Measurements from ENCODE around the gene ARHGEF28.

ARHGEF28 gene

GRCh38 chr5:73625372-73625943 is 538 bp upstream of the ARHGEF28 start:
- Histone ChIP-seq H3K27me3 (ENCODE audit: insufficient read depth, low read length, poor library complexity) (no peaks in the 10 kb centered on the region), H3K27ac (ENCODE audit: low read length) (no peak overlapping the region), H3K4me1 (ENCODE audit: insufficient read depth, low read length) (no peaks in the 10 kb centered on the region), H3K36me3 (ENCODE audit: insufficient read depth, low read length) (no peaks in the 10 kb centered on the region), H3K79me2 (ENCODE audit: insufficient read depth, low read length) (no peaks in the 10 kb centered on the region), H3K4me2 (ENCODE audit: insufficient read depth, low read length) (no peak overlapping the region), H3K9ac (ENCODE audit: low read depth, low read length) (no peak overlapping the region), H3K4me3 (ENCODE audit: low read depth in 1 of 2, low read length in 2 of 2) (no peak overlapping the region), H4K20me1 (ENCODE audit: insufficient read depth, low read length) (no peaks in the 10 kb centered on the region), H3K9me3 (ENCODE audit: insufficient read depth, low read length, severe bottlenecking) (no peaks in the 10 kb centered on the region), H2AFZ (ENCODE audit: low read depth, low read length) (no peak overlapping the region)
- TF ChIP-seq EZH2 (IDR thresholded peaks at IDR 0.05; ENCODE audit: borderline replicate concordance, low read depth, low read length, severe bottlenecking) (no peak), CTCF (IDR thresholded peaks at IDR 0.05; ENCODE audit: borderline replicate concordance, extremely low read depth, low read length, poor library complexity, severe bottlenecking) (no peak)
- DNase-seq, result no peak
- ATAC-seq (ENCODE audit: insufficient read depth, low read depth), result no peak

GRCh38 chr5:73626814-73627313 is 868 bp downstream of the ARHGEF28 start:
- Histone ChIP-seq H3K9ac (ENCODE audit: low read depth, low read length) (no peak overlapping the region), H3K4me3 (ENCODE audit: low read depth in 1 of 2, low read length in 2 of 2) (no peak overlapping the region), H3K27me3 (ENCODE audit: insufficient read depth, low read length, poor library complexity) (no peaks in the 10 kb centered on the region), H4K20me1 (ENCODE audit: insufficient read depth, low read length) (no peaks in the 10 kb centered on the region), H3K9me3 (ENCODE audit: insufficient read depth, low read length, severe bottlenecking) (no peaks in the 10 kb centered on the region), H3K27ac (ENCODE audit: low read length) (no peak overlapping the region), H3K4me1 (ENCODE audit: insufficient read depth, low read length) (no peaks in the 10 kb centered on the region), H3K79me2 (ENCODE audit: insufficient read depth, low read length) (no peaks in the 10 kb centered on the region), H3K36me3 (ENCODE audit: insufficient read depth, low read length) (no peaks in the 10 kb centered on the region), H2AFZ (ENCODE audit: low read depth, low read length) (no peak overlapping the region), H3K4me2 (ENCODE audit: insufficient read depth, low read length) (no peak overlapping the region)
- ATAC-seq (ENCODE audit: insufficient read depth, low read depth), result no peak
- DNase-seq, result no peak
- TF ChIP-seq CTCF (IDR thresholded peaks at IDR 0.05; ENCODE audit: borderline replicate concordance, extremely low read depth, low read length, poor library complexity, severe bottlenecking) (no peak), EZH2 (IDR thresholded peaks at IDR 0.05; ENCODE audit: borderline replicate concordance, low read depth, low read length, severe bottlenecking) (no peak)

GRCh38 chr5:73629456-73629855 is 3.5 kb downstream of the ARHGEF28 start:
- TF ChIP-seq EZH2 (IDR thresholded peaks at IDR 0.05; ENCODE audit: borderline replicate concordance, low read depth, low read length, severe bottlenecking) (no peak), CTCF (IDR thresholded peaks at IDR 0.05; ENCODE audit: borderline replicate concordance, extremely low read depth, low read length, poor library complexity, severe bottlenecking) (no peak)
- ATAC-seq (ENCODE audit: insufficient read depth, low read depth) (no peak), DNase-seq (no peak)
- H2AFZ ChIP-seq (ENCODE audit: low read depth, low read length), result no peak overlapping the region
- no peaks in the 10 kb centered on the region for H3K9me3 ChIP-seq (ENCODE audit: insufficient read depth, low read length, severe bottlenecking)
- no peak overlapping the region for H3K27ac ChIP-seq (ENCODE audit: low read length)
- no peak overlapping the region for H3K9ac ChIP-seq (ENCODE audit: low read depth, low read length)
- no peaks in the 10 kb centered on the region for H3K36me3 ChIP-seq (ENCODE audit: insufficient read depth, low read length)
- no peak overlapping the region for H3K4me3 ChIP-seq (ENCODE audit: low read depth in 1 of 2, low read length in 2 of 2)
- no peaks in the 10 kb centered on the region for H3K4me1 ChIP-seq (ENCODE audit: insufficient read depth, low read length)
- no peaks in the 10 kb centered on the region for H4K20me1 ChIP-seq (ENCODE audit: insufficient read depth, low read length)
- no peaks in the 10 kb centered on the region for H3K27me3 ChIP-seq (ENCODE audit: insufficient read depth, low read length, poor library complexity)
- no peaks in the 10 kb centered on the region for H3K79me2 ChIP-seq (ENCODE audit: insufficient read depth, low read length)
- no peak overlapping the region for H3K4me2 ChIP-seq (ENCODE audit: insufficient read depth, low read length)

Measured in DND-41 (cell line).